HG03469 (cell line): ENCODE data around the gene CARMIL1.
"Not testable (repeated sequence)": the region's sequence is repeated elsewhere in the genome, so short reads cannot be mapped to it uniquely, and the experiment has no call there.

Experiments
- ATAC-seq: cut with Tn5 transposase; IDR thresholded peaks from one replicate; pipeline ENCODE4 v1.9.1; 2021; ENCODE audit warnings: mild to moderate bottlenecking, moderate library complexity, moderate number of reproducible peaks; ENCODE audit not compliant: unreplicated experiment

The CARMIL1 gene

DNA sequence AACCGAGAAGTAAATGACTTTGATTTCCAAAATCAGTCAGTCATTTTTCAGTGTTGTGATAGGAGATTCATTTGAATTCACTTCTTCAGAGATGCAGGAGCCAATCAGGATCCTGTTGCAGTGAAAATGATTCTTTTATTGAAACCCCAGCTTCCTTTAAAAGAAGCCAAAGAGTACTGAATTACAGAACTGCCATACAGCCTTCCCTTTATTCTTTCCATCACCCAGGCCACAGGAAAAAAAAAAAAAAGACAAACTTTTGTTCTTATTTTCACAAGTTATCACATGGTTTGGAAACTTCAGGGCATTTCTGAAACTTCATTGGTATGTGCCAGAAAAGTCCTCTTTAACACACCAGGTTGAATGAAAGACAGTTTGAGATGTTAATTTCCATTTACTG is 1.8 kb upstream of the CARMIL1 start:
- ATAC-seq, result no peak

DNA sequence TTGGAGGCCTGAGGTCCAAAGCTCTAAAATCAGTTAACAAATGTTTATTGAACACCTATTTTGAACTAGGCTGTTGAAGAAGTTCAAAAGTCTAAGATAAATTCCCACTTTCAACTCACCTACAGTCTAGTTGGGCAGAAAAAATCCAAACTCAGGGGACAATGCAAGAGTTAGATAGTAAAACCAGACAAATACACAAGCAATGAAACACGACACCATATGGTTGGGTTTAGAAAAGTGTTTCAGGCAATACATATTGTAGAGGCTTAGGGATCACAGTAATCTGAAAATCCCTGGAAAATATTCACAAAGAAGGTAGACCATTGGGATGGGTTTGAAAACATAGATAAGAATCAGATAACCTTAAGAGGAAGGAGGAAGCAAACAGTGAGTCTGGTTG is 1.3 kb upstream of the CARMIL1 start:
- ATAC-seq, result no peak

GRCh38 chr6:25278261-25278913 is 787 bp upstream of the CARMIL1 start:
- no peak for ATAC-seq

GRCh38 chr6:25279748-25280343 is 672 bp downstream of the CARMIL1 start:
- ATAC-seq, result no peak

DNA sequence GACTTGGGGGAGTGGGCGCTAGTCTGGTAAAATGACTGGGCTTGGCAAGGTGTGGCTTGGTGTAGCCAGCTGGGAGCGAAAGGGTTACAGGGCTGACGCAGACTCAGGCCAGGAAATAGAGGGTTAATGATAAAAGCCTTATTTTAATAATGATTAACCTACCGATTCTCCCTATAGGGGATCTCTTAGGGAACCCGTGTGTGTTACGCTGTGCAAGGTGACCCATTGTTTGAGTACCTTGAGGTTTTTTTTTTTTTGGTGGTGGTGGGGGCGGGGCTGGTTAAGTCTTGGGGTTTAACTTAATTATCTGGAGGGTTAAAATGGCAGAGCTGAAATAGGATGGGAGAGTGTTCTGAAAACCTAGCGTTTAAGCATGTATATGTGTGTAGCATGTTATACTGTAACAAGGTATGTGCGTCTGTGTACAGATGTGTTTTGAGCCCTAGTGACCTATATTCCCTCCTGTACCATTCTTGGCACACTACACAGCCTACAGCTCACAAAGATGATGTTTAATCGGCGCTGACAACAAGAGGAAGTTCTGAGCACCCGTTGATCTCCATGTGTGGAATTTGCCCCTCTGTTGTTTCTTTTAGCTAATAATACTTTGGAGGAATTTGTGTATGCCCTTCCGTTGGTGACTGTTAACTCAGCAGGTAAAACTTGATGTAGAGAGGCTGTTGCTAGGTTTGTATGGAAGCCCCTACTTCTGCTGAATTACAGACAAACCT is 1.3 kb downstream of the CARMIL1 start:
- ATAC-seq, result no peak

GRCh38 chr6:25286891-25287290 is 7.7 kb downstream of the CARMIL1 start:
- no peak for ATAC-seq

DNA sequence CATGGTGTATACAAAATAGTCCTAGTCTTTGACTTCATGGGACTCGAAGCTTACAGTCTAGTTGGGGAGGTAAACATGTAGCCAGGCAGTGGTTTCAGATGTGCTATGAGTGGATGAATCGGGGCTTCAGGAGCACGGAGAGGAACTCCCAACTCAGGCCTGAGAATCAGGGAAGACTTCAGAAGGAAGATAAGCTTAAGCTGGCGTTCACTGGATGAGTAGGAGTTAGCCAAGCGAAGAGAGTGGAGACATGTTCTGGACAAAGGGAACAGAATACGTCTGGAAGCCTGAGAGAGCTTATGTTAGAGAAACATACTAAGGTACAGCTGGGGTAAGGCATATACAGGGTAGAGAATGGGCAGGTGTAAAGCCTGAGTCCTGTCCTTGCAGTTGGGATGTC is 8.8 kb downstream of the CARMIL1 start:
- no peak for ATAC-seq

DNA sequence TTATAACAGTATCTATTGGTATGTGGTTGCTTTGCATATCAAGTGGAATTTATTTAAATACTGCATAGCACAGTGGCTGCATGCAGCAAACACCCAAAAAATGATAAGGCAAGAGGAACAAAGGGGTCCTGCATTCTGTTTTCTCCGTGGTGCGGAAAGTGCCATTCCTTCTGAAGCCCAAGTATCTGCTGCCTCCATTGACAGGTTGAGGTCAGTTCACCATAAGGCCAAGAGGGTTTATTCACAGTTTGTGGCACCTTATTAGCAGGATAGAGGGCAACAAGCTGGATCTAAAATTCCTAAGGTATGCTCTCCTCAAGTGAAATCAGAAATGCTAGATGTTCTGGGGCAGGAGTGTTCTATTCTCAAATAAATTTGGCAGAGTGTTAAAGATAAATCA is 9.3 kb downstream of the CARMIL1 start:
- ATAC-seq, result no peak

GRCh38 chr6:25290306-25291060 is 11.3 kb downstream of the CARMIL1 start:
- no peak for ATAC-seq

GRCh38 chr6:25292384-25292783 is 13.2 kb downstream of the CARMIL1 start:
- ATAC-seq, result no peak

GRCh38 chr6:25295651-25296050 is 16.5 kb downstream of the CARMIL1 start:
- ATAC-seq, result no peak

GRCh38 chr6:25296217-25296905 is 17.2 kb downstream of the CARMIL1 start:
- no peak for ATAC-seq

- no peak for ATAC-seq
Measured at GRCh38 chr6:25297039-25297441, 17.9 kb downstream of the CARMIL1 start.

DNA sequence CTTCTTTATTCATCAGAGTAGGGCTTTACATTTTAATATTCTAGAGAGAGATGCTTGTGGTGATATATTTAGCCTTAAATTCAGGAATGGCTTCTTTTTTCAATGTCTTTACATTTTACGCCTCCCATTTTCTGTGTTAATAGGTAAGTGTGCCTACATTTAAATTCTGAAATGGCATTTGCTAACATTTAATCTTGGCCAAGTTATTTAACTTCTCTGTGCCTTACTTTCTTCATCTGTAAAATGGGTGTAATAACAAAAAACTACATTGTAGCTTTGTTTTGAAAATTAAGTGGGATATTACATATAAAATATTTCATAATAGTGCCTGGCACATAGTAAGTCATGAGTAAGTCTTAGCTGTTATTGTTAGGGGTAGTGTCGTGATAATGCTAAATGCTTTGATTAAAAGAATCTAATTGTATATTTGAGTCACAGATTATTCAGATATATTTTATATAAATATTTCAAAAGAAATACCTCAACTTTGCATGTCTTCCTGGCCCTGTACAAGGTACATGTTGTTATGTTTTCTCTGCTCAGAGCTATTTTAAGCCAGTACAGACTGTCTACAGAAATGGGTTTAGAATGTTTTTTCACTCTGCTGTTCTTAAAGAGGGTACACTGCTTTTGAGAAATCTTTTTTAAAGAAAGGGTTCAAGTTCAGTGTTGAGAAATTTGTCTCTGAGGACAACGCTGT is 18.8 kb downstream of the CARMIL1 start:
- no peak for ATAC-seq

DNA sequence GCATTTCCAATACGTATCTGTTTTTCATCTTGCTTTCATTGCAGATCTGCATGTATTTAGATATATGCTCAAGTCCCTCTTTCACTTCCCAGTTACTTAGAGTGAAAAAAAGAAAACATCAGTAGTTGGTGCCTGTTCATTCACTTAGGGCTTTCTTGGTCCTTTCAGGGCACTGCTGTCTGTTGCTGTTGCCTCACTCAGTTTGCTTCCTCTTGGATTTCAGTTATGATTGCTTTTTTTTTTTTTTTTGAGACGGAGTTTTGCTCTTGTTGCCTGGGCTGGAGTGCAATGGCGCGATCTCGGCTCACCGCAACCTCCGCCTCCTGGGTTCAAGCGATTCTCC is 19.3 kb downstream of the CARMIL1 start:
- ATAC-seq, result not testable (repeated sequence)

GRCh38 chr6:25301362-25301761 is 22.2 kb downstream of the CARMIL1 start:
- no peak for ATAC-seq

DNA sequence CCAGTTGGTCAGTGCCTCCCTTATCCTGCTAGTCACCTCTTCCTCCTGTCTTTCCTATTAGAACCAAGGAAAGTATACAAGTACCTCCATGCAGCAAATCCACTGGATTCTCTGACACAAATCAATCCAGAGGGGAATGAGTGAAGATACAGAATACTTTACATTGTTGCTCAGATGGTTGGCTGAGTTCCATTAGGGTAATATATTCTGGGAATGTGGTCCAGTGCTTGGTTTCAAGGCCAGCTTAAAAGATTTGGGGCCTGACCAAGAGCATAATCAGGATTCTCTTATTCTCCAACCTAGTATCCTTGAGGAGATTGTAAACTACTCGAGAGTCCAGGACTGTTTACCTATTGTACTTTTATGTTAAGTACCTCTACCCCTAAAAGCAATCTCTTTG is 23.0 kb downstream of the CARMIL1 start:
- ATAC-seq, result no peak

DNA sequence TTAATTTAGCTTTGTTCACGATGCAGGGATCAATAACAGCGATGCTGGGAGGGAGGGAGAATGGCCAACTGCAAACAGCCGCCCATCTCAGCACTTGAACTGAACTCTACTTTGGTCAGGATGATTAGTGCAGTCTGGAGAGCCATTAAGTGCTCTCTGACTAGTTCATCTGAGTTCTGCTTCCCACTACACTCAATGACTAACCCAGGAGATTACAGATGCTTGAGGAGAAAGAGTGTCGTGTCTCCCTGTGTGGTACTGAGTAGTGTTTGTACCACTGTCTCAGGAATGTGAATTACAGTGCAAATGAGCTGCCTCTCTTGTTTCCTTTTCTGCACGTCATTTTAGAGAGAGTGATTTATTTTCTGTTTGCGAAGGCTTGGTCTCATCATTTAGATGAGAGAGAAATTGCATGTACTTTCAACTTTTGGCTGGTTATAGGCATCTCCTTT is 23.5 kb downstream of the CARMIL1 start:
- no peak for ATAC-seq

GRCh38 chr6:25303254-25303653 is 24.1 kb downstream of the CARMIL1 start:
- ATAC-seq, result no peak

- no peak for ATAC-seq
Measured at GRCh38 chr6:25306379-25306778, 27.2 kb downstream of the CARMIL1 start.
